ENCODE results near the gene POLR1B. TPM values are rescaled to one million over a fixed set of nuclear protein-coding genes. Genes with fewer than 3 reads are reported as not detected.
"Not testable (repeated sequence)": the region's sequence is repeated elsewhere in the genome, so short reads cannot be mapped to it uniquely, and the experiment has no call there.

POLR1B gene
- total RNA-seq, 1 experiment from 2014 or later = 83.6 TPM

DNA sequence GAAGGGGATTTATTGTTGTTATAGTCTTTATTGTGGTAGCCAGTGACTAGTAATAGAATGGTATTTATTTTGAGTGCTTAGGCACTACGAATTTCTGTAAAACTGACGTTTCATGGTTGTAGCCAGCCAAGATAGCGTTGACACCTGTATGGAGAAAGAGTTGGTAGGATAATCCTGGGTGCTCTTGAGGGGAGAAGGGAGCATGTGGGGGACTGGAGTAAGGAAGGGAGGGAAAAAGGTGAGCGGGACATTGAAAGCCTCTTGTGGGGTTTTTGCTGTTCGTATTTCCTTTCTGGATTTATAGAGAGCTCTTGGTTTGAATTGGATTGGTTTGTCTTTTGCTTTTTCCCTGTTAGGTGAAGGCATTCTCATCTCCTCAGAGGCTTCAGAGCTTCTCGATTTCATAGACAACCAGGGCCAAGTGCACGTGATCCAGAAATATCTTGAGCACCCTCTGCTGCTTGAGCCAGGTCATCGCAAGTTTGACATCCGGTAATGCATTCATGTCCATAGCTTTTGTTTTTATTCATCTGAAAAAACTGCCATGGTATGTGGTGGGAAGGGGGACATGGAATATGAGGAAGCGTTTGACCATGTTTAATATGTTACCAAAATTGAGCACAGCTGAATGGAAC lies 41.3 kb upstream of the POLR1B start:
- TF ChIP-seq, protein P1, sequence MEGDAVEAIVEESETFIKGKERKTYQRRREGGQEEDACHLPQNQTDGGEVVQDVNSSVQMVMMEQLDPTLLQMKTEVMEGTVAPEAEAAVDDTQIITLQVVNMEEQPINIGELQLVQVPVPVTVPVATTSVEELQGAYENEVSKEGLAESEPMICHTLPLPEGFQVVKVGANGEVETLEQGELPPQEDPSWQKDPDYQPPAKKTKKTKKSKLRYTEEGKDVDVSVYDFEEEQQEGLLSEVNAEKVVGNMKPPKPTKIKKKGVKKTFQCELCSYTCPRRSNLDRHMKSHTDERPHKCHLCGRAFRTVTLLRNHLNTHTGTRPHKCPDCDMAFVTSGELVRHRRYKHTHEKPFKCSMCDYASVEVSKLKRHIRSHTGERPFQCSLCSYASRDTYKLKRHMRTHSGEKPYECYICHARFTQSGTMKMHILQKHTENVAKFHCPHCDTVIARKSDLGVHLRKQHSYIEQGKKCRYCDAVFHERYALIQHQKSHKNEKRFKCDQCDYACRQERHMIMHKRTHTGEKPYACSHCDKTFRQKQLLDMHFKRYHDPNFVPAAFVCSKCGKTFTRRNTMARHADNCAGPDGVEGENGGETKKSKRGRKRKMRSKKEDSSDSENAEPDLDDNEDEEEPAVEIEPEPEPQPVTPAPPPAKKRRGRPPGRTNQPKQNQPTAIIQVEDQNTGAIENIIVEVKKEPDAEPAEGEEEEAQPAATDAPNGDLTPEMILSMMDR (conservative IDR thresholded peaks at IDR 0.05) = peak; percentile 31; the same call in 1 of the 3 replicates
- not testable (repeated sequence) for H2BK5ac ChIP-seq (ENCODE audit: insufficient read length, low read length); H4K5ac ChIP-seq (ENCODE audit: insufficient read length, low read depth, low read length); H2BK15ac ChIP-seq (ENCODE audit: low read depth, low read length); H4K8ac ChIP-seq (replicated peaks; ENCODE audit: insufficient read length, low read depth, low read length); H3K4me1 ChIP-seq (ENCODE audit: insufficient read depth, low read length); H2BK120ac ChIP-seq (ENCODE audit: low read depth, low read length, poor library complexity, severe bottlenecking); H3K79me2 ChIP-seq (ENCODE audit: insufficient read depth, low read length); H3K18ac ChIP-seq (ENCODE audit: insufficient read length, low read depth, low read length); H2AK5ac ChIP-seq (ENCODE audit: insufficient read length, low read length); H3K4ac ChIP-seq (ENCODE audit: low read depth, low read length); DNase-seq; H3K79me1 ChIP-seq (ENCODE audit: insufficient read depth, low read depth, low read length, poor library complexity, severe bottlenecking); H3K27me3 Mint-ChIP-seq (ENCODE audit: low read depth); H2BK12ac ChIP-seq (ENCODE audit: insufficient read length, low read depth, low read length); H3K56ac ChIP-seq (ENCODE audit: insufficient read length, low read depth, low read length); H3K23me2 ChIP-seq (ENCODE audit: insufficient read length, low read depth, low read length, poor library complexity, severe bottlenecking); H3K27me3 ChIP-seq (ENCODE audit: insufficient read depth, low read length); H3K4me2 ChIP-seq (ENCODE audit: insufficient read depth, insufficient read length, low read length); H4K20me1 ChIP-seq (ENCODE audit: control insufficient read depth, insufficient read depth, insufficient read length); H3K4me1 Mint-ChIP-seq; H3K27ac ChIP-seq (ENCODE audit: insufficient read length, low read depth, low read length); H3K9ac ChIP-seq (ENCODE audit: extremely low read depth, insufficient read length, low read length); H3K14ac ChIP-seq (ENCODE audit: insufficient read depth, low read length); H2BK20ac ChIP-seq (ENCODE audit: low read depth, low read length, poor library complexity, severe bottlenecking); H2AFZ ChIP-seq (ENCODE audit: low read length); H3K9me3 Mint-ChIP-seq; H3K23ac ChIP-seq (ENCODE audit: insufficient read length, low read depth, low read length); H3K27ac Mint-ChIP-seq; H3K4me3 Mint-ChIP-seq; H4K91ac ChIP-seq (ENCODE audit: insufficient read length, low read depth, low read length); H3K9me3 ChIP-seq (ENCODE audit: control insufficient read depth, low read depth, low read length); H3T11ph ChIP-seq (ENCODE audit: low read length)
- peaks cover 15 to 27% (median 26%) of the 10 kb centered on the region in 3 experiments for H3K36me3 Mint-ChIP-seq (ENCODE audit: insufficient read depth in 1 of 3, low read depth in 3 of 3)
- no CpG with 5 or more reads among the region's 10 CpGs for WGBS (ENCODE audit: extremely low coverage, insufficient read length, low lambda C conversion rate)

- WGBS (ENCODE audit: extremely low coverage, insufficient read length, low lambda C conversion rate) = no CpG with 5 or more reads among the region's 32 CpGs
- not testable (repeated sequence) for H3K4me2 ChIP-seq (ENCODE audit: insufficient read depth, insufficient read length, low read length)
- peak overlapping the region; percentile 16 to 96 (median 88); a peak in 4 of 7 replicates for H3K27ac Mint-ChIP-seq
Observed at GRCh38 chr2:112509239-112509998, 32.8 kb upstream of the POLR1B start.

More at GRCh38 chr2:112509239-112509998, 32.8 kb upstream of the POLR1B start:
- H2AFZ ChIP-seq (ENCODE audit: low read length); H4K5ac ChIP-seq (ENCODE audit: insufficient read length, low read depth, low read length); H3K9me3 ChIP-seq (ENCODE audit: control insufficient read depth, low read depth, low read length); H3K9ac ChIP-seq (ENCODE audit: extremely low read depth, insufficient read length, low read length); H3K4ac ChIP-seq (ENCODE audit: low read depth, low read length); H3K56ac ChIP-seq (ENCODE audit: insufficient read length, low read depth, low read length); H3T11ph ChIP-seq (ENCODE audit: low read length); H3K79me1 ChIP-seq (ENCODE audit: insufficient read depth, low read depth, low read length, poor library complexity, severe bottlenecking); H3K23ac ChIP-seq (ENCODE audit: insufficient read length, low read depth, low read length); H2AK5ac ChIP-seq (ENCODE audit: insufficient read length, low read length); H4K8ac ChIP-seq (replicated peaks; ENCODE audit: insufficient read length, low read depth, low read length); H3K23me2 ChIP-seq (ENCODE audit: insufficient read length, low read depth, low read length, poor library complexity, severe bottlenecking); H4K20me1 ChIP-seq (ENCODE audit: control insufficient read depth, insufficient read depth, insufficient read length); H3K27me3 Mint-ChIP-seq (ENCODE audit: low read depth); H3K79me2 ChIP-seq (ENCODE audit: insufficient read depth, low read length); H3K4me1 ChIP-seq (ENCODE audit: insufficient read depth, low read length); H3K9me3 Mint-ChIP-seq; DNase-seq; H4K91ac ChIP-seq (ENCODE audit: insufficient read length, low read depth, low read length); H2BK12ac ChIP-seq (ENCODE audit: insufficient read length, low read depth, low read length); H2BK5ac ChIP-seq (ENCODE audit: insufficient read length, low read length); H3K14ac ChIP-seq (ENCODE audit: insufficient read depth, low read length); H3K18ac ChIP-seq (ENCODE audit: insufficient read length, low read depth, low read length); H2BK15ac ChIP-seq (ENCODE audit: low read depth, low read length); H3K27ac ChIP-seq (ENCODE audit: insufficient read length, low read depth, low read length); H3K27me3 ChIP-seq (ENCODE audit: insufficient read depth, low read length); H2BK120ac ChIP-seq (ENCODE audit: low read depth, low read length, poor library complexity, severe bottlenecking); H3K4me1 Mint-ChIP-seq; H2BK20ac ChIP-seq (ENCODE audit: low read depth, low read length, poor library complexity, severe bottlenecking): not testable (repeated sequence)
- Mint-ChIP-seq H3K36me3 (ENCODE audit: insufficient read depth in 1 of 3, low read depth in 3 of 3) (peaks cover 11 to 28% (median 26%) of the 10 kb centered on the region in 3 experiments), H3K4me3 (peak overlapping the region; percentile 42 to 68)

All from H9 (cell line).